KMS-11 (cell line): ENCODE results near the gene TECTA.

ENCODE experiments used
- H2AFZ ChIP-seq: fragments of 200-600 bp; sonication (generic); 2 replicates; pipeline ENCODE4 v1.6.1; 2016; ENCODE audit warnings: antibody characterized with exemption, mixed run types, low read depth
- H3K27ac ChIP-seq: fragments of 200-600 bp; sonication (generic); 2 replicates; pipeline ENCODE4 v1.6.1; 2016; ENCODE audit warnings: mild to moderate bottlenecking, mixed run types
- H3K27me3 ChIP-seq: fragments of 200-600 bp; sonication (generic); 2 replicates; pipeline ENCODE4 v1.6.1; 2017; ENCODE audit warnings: mild to moderate bottlenecking, low read depth, mixed run types, moderate library complexity; ENCODE audit not compliant: insufficient read depth
- H3K36me3 ChIP-seq: fragments of 200-600 bp; sonication (generic); 2 replicates; pipeline ENCODE4 v1.6.1; 2017; ENCODE audit warnings: mild to moderate bottlenecking, mixed run types; ENCODE audit not compliant: insufficient read depth
- H3K4me1 ChIP-seq: fragments of 200-600 bp; sonication (generic); 2 replicates; pipeline ENCODE4 v1.6.1; 2016; ENCODE audit warnings: mild to moderate bottlenecking, low read depth, mixed run types; ENCODE audit not compliant: poor library complexity, severe bottlenecking
- H3K4me2 ChIP-seq: fragments of 200-600 bp; sonication (generic); 2 replicates; pipeline ENCODE4 v1.7.0; 2016; ENCODE audit warnings: mild to moderate bottlenecking, mixed run types
- H3K4me3 ChIP-seq: fragments of 200-600 bp; sonication (generic); IDR thresholded peaks from 2 replicates; pipeline ENCODE4 v1.6.1; 2017; ENCODE audit warnings: low read depth, low read length, mixed read lengths; ENCODE audit not compliant: insufficient read depth
- H3K79me2 ChIP-seq: fragments of 200-600 bp; sonication (generic); 2 replicates; pipeline ENCODE4 v1.6.1; 2016; ENCODE audit warnings: low read depth, mixed run types; ENCODE audit not compliant: insufficient read depth
- H3K9ac ChIP-seq: fragments of 200-600 bp; sonication (generic); 2 replicates; pipeline ENCODE4 v1.6.1; 2016; ENCODE audit warnings: mild to moderate bottlenecking, mixed run types
- H4K20me1 ChIP-seq: fragments of 200-600 bp; sonication (generic); 2 replicates; pipeline ENCODE4 v1.6.1; 2016; ENCODE audit warnings: mild to moderate bottlenecking, mixed run types; ENCODE audit not compliant: insufficient read depth
- TF ChIP-seq, protein P1 (sequence below): fragments of 200-600 bp; sonication (generic); conservative IDR thresholded peaks from 2 replicates; pipeline ENCODE4 v1.6.1; 2017; ENCODE audit warnings: low read depth, mild to moderate bottlenecking, antibody characterized with exemption, low read length, moderate library complexity, mixed read lengths

TECTA gene

DNA sequence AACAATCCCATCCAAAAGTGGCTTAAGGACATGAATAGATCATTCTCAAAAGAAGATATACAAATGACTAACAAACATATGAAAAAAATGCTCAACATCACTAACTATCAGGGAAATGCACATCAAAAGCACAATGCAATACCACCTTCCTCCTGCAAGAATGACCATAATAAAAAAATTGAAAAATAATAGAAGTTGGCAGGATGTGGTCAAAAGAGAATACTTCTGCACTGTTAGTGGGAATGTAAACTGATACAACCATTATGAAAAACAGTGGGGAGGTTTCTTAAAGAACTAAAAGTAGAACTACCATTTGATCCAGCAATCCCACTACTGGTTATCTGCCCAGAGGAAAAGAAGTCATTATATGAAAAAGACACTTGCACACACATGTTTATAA, 113.8 kb downstream of the TECTA start:
- TF ChIP-seq, protein P1, sequence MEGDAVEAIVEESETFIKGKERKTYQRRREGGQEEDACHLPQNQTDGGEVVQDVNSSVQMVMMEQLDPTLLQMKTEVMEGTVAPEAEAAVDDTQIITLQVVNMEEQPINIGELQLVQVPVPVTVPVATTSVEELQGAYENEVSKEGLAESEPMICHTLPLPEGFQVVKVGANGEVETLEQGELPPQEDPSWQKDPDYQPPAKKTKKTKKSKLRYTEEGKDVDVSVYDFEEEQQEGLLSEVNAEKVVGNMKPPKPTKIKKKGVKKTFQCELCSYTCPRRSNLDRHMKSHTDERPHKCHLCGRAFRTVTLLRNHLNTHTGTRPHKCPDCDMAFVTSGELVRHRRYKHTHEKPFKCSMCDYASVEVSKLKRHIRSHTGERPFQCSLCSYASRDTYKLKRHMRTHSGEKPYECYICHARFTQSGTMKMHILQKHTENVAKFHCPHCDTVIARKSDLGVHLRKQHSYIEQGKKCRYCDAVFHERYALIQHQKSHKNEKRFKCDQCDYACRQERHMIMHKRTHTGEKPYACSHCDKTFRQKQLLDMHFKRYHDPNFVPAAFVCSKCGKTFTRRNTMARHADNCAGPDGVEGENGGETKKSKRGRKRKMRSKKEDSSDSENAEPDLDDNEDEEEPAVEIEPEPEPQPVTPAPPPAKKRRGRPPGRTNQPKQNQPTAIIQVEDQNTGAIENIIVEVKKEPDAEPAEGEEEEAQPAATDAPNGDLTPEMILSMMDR: no peak
- Histone ChIP-seq H3K27me3 (no peaks in the 10 kb centered on the region), H4K20me1 (no peaks in the 10 kb centered on the region), H3K4me2 (no peak overlapping the region), H3K4me1 (no peaks in the 10 kb centered on the region), H3K36me3 (no peaks in the 10 kb centered on the region), H3K9ac (no peak overlapping the region), H2AFZ (no peak overlapping the region), H3K27ac (no peak overlapping the region), H3K4me3 (no peak overlapping the region), H3K79me2 (no peaks in the 10 kb centered on the region)

DNA sequence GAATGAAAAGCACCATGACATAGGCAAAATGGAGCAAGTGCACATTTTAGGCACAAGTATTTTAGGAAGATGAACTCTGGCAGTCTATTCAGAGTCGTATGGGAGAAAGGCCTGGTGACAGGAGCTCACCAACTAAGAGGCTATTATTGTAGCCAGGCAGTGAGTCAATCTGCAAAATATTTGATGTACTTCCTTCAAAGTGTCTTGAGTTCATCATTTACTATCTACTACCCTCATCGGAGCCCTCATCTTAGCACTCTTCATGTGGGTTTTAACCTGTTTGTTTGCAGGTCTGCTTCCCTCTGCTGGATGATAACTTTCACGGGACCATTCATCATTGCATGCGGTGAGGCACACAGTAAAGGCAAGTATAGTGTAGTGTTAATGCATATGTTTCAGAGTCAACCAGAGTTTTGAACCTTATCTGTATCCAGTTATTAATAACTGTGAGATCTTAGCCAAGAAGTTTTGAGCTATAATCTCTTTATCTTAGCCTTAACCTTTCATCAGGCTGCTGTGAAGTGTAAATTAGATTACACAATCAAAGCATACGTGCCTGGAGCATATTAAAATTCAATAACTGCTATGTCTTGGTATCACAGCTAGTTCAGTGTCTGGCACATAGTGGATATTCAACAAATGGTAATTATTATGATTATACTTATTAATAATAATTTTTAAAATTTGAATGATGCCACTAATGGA, 120.6 kb downstream of the TECTA start:
- no peaks in the 10 kb centered on the region for H3K36me3 ChIP-seq
- H3K4me3 ChIP-seq: no peak overlapping the region
- no peak overlapping the region for H3K9ac ChIP-seq
- TF ChIP-seq, protein P1: no peak
- no peaks in the 10 kb centered on the region for H4K20me1 ChIP-seq
- no peak overlapping the region for H3K27ac ChIP-seq
- no peaks in the 10 kb centered on the region for H3K4me1 ChIP-seq
- H3K79me2 ChIP-seq: no peaks in the 10 kb centered on the region
- no peaks in the 10 kb centered on the region for H3K27me3 ChIP-seq
- H3K4me2 ChIP-seq: no peak overlapping the region
- H2AFZ ChIP-seq: no peak overlapping the region

DNA sequence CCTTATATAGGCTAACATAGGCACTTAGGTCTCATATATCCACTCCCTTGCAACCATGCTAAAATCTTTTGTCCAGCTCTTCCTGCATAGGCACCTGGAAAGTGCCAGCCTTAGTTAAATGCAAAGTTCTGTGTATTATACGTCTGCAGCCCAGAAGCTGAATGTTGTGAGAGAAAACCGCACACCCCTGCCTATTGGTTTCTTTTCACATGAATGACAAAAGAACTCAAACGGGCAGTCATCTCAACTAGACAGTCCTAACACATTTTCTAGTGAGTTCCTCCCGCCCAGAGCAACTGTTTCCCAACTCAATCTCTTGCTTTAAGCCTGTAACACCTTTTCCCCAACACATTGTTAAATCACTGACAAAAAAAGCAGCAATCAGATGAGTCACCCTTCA, 122.1 kb downstream of the TECTA start:
- Histone ChIP-seq H3K27ac (no peak overlapping the region), H3K36me3 (no peaks in the 10 kb centered on the region), H3K9ac (no peak overlapping the region), H3K27me3 (no peaks in the 10 kb centered on the region), H3K79me2 (no peaks in the 10 kb centered on the region), H3K4me3 (no peak overlapping the region), H2AFZ (no peak overlapping the region), H3K4me1 (no peaks in the 10 kb centered on the region), H3K4me2 (no peak overlapping the region), H4K20me1 (no peaks in the 10 kb centered on the region)
- TF ChIP-seq, protein P1: no peak

DNA sequence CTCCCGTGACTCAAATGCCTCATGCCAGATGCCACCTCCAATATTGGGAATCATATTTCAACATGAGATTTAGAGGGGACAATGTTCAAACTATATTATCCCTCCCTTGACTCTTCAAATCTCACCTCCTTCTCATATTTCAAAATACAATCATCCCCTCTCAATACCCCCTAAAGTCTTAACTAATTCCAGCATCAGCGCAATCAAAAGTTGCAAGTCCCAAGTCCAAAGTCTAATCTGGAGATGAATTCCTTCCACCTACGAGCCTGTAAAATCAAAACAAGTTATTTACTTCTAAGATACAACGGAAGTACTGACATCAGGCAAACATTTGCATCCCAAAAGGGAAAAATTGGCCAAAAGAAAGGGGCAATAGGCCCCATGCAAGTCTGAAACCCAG, 124.3 kb downstream of the TECTA start:
- H3K4me1 ChIP-seq: no peaks in the 10 kb centered on the region
- H3K27me3 ChIP-seq: no peaks in the 10 kb centered on the region
- H4K20me1 ChIP-seq: no peaks in the 10 kb centered on the region
- H3K4me2 ChIP-seq: no peak overlapping the region
- no peak overlapping the region for H2AFZ ChIP-seq
- no peak overlapping the region for H3K4me3 ChIP-seq
- no peaks in the 10 kb centered on the region for H3K36me3 ChIP-seq
- TF ChIP-seq, protein P1: no peak
- no peak overlapping the region for H3K27ac ChIP-seq
- no peak overlapping the region for H3K9ac ChIP-seq
- H3K79me2 ChIP-seq: no peaks in the 10 kb centered on the region
